Heart right ventricle (tissue), 16 donors: ENCODE measurements around the gene IFT43. TPM values are rescaled to one million over a fixed set of nuclear protein-coding genes. Genes with fewer than 3 reads are reported as not detected.
"Not testable (repeated sequence)": the region's sequence is repeated elsewhere in the genome, so short reads cannot be mapped to it uniquely, and the experiment has no call there.

Experiments
- ATAC-seq, 8 donors: fragments of 200-7000 bp; cut with Tn5 transposase; one replicate each; pipeline ENCODE4 v1.9.1; 2020; ENCODE audit warnings: mild to moderate bottlenecking in 8 of 8, moderate library complexity in 8 of 8, moderate number of reproducible peaks in 1 of 8
- DNase-seq, 2 donors: peaks; one replicate each; pipeline ENCODE4 v3.0.0-alpha.2; 2020
- H3K27ac ChIP-seq, 10 donors: fragments of 200-600 bp; sonication (generic) in 2 of 10; one replicate each; pipeline versions ENCODE4 v1.5.0 to v1.8.0; 2020 to 2022; ENCODE audit warnings: mild to moderate bottlenecking in 3 of 10
- H3K27me3 ChIP-seq, 7 donors: fragments of 200-600 bp; one replicate each; pipeline ENCODE4 v1.8.0; 2021 to 2022; ENCODE audit warnings: mild to moderate bottlenecking in 2 of 7
- H3K36me3 ChIP-seq, 9 donors: fragments of 200-600 bp; sonication (generic) in 1 of 9; one replicate each; pipeline versions ENCODE4 v1.5.0 to v1.8.0; 2020 to 2022; ENCODE audit warnings: mild to moderate bottlenecking in 2 of 9
- H3K4me1 ChIP-seq, 9 donors: fragments of 200-600 bp; sonication (generic) in 1 of 9; one replicate each; pipeline versions ENCODE4 v1.5.0 to v1.8.0; 2020 to 2022; ENCODE audit warnings: mild to moderate bottlenecking in 4 of 9
- H3K4me3 ChIP-seq, 10 donors: fragments of 200-600 bp; sonication (generic) in 2 of 10; one replicate each; pipeline versions ENCODE4 v1.5.0 to v1.8.0; 2020 to 2022; ENCODE audit warnings: mild to moderate bottlenecking in 7 of 10, moderate library complexity in 2 of 10
- H3K9me3 ChIP-seq, 11 donors: fragments of 200-600 bp in 10 of 11; sonication (generic) in 2 of 11; one replicate each; pipeline versions ENCODE4 v1.5.0 to v1.8.0; 2013 to 2022; ENCODE audit warnings: mild to moderate bottlenecking in 2 of 11, control low read depth in 1 of 11, moderate library complexity in 1 of 11
- CTCF ChIP-seq, 9 donors: fragments of 200-600 bp; sonication (generic) in 2 of 9; IDR thresholded peaks; one replicate each; pipeline versions ENCODE4 v1.5.0 to v1.8.0; 2021 to 2022; ENCODE audit warnings: antibody characterized with exemption in 9 of 9, mild to moderate bottlenecking in 5 of 9, moderate library complexity in 1 of 9
- WGBS, 2 donors: extraction: QIAGEN DNeasy Blood & Tissue Kit; methylation state at CpG; one replicate each; pipeline ENCODE4 v1.1.7; 2013; ENCODE audit warnings: inconsistent platforms in 1 of 2; 5-methylcytosine and 5-hydroxymethylcytosine counted together
- intact Hi-C, 10 donors: fragments of 100-400 bp; cut with DNase I; formaldehyde crosslinking; loops; one replicate each; pipeline versions ENCODE4 v1.11.1 to v1.14.2; 2022
- polyA plus RNA-seq, 2 donors: library from polyadenylated mRNA; stranded (reverse); fragments of 200-250 nt; gene quantifications; one replicate each; pipeline ENCODE4 v1.2.3, GENCODE V29; 2013
- total RNA-seq, 10 donors: library from RNA; stranded (reverse); fragmentation: NEBNext Ultra II Directional in 3 of 10; extraction: Animal tissue kit (Norgen Biotek cat#: 25700) in 3 of 10; gene quantifications; one replicate each; pipeline versions ENCODE4 v1.2.1 to v1.2.4, GENCODE V29; 2021 to 2023
- donor health status: Arrhythmogenic right ventricular cardiomyopathy.
- donor health status: ischemic (EF 13 %, LVEDD 7.1; RV severe dilation, severe dysfunction).
- donor health status: healthy with polysubstance abuse.
- donor health status: DM: no; HTN: yes; CAD: no.
- donor health status: DM: no; HTN: no; CAD: no.
- donor health status: ischemic (EF 25% LVEDD 6.9; RV normal size, moderate dysfunction).
- donor health status: ischemic (EF 25% LVEDD 5.7; RV mildly dilated, moderate dysfunction).
- donor health status: healthy.
- donor health status: DM: yes; HTN: yes; CAD: no.
- donor health status: Ischemic cardiomyopathy.
- donor health status: ischemic (EF 35%, LVEDD 5.7; RV mildly dilated, moderate dysfunction).
- donor health status: nonischemic (EF 11% LVEDD 7.7; RV severe dilation, severe dysfunction).
- donor health status: DM: yes; HTN: yes; CAD: no.
- donor health status: PGD.
- donor health status: ischemic (EF 29% LVEDD 5.4; RV normal size, mild dysfunction).
- donor health status: nonischemic (EF 23%, LVEDD 6.1; RV moderate dilation, normal function).

IFT43 gene
- total and polyA plus RNA-seq, 12 donors = 19.7 to 57.1 (median 31.8) TPM

GRCh38 chr14:76007852-76008251, 22.3 kb downstream of the IFT43 start:
- H3K36me3 ChIP-seq = peaks cover 0 to 97% (median 29%) of the 10 kb centered on the region in 9 donors

GRCh38 chr14:76009627-76010026, 24.1 kb downstream of the IFT43 start:
- H3K27ac ChIP-seq, H3K4me3 ChIP-seq, ATAC-seq, DNase-seq, H3K9me3 ChIP-seq, H3K27me3 ChIP-seq, intact Hi-C loops: not testable (repeated sequence)
- Histone ChIP-seq H3K4me1 (peaks cover 0 to 25% (median 17%) of the 10 kb centered on the region in 9 donors), H3K36me3 (peaks cover 0 to 97% (median 16%) of the 10 kb centered on the region in 9 donors)
- WGBS, 2 donors = 95 to 98% methylated on average over 3 of the region's 3 CpGs

More at GRCh38 chr14:76007852-76008251, 22.3 kb downstream of the IFT43 start:
- TF ChIP-seq CTCF (IDR thresholded peaks at IDR 0.05) = no peak
- no peak overlapping the region for H3K27ac ChIP-seq
- no peaks in the 10 kb centered on the region for H3K27me3 ChIP-seq
- no peak for ATAC-seq
- DNase-seq = no peak
- peaks cover 0 to 19% (median 8%) of the 10 kb centered on the region in 11 donors for H3K9me3 ChIP-seq
- H3K4me3 ChIP-seq = no peak overlapping the region
- peaks cover 0 to 19% (median 14%) of the 10 kb centered on the region in 9 donors for H3K4me1 ChIP-seq
- WGBS, 2 donors = 97 to 98% methylated on average over 2 of the region's 2 CpGs
- intact Hi-C loops = no loop called here

GRCh38 chr14:76011930-76012329, 26.4 kb downstream of the IFT43 start:
- intact Hi-C loops = no loop called here
- Histone ChIP-seq H3K9me3 (no peaks in the 10 kb centered on the region), H3K27me3 (no peaks in the 10 kb centered on the region), H3K27ac (peak overlapping the region in 5 of 10 donors; percentile 48 to 76 (median 68)), H3K4me1 (peaks cover 0 to 25% (median 17%) of the 10 kb centered on the region in 9 donors), H3K36me3 (peaks cover 0 to 81% (median 5%) of the 10 kb centered on the region in 9 donors), H3K4me3 (no peak overlapping the region)
- DNase-seq (no peak), ATAC-seq (no peak)
- no peak for TF ChIP-seq CTCF (IDR thresholded peaks at IDR 0.05)

GRCh38 chr14:76012354-76012753, 26.8 kb downstream of the IFT43 start:
- peaks cover 0 to 25% (median 17%) of the 10 kb centered on the region in 9 donors for H3K4me1 ChIP-seq
- 60 to 65% methylated on average over 9 of the region's 9 CpGs for WGBS, 2 donors
- H3K36me3 ChIP-seq = peaks cover 0 to 81% (median 4%) of the 10 kb centered on the region in 9 donors
- peak overlapping the region in 7 of 10 donors; percentile 48 to 76 (median 63) for H3K27ac ChIP-seq
- no peaks in the 10 kb centered on the region for H3K9me3 ChIP-seq
- peak in 2 of 9 donors; percentile 24 to 31 for TF ChIP-seq CTCF (IDR thresholded peaks at IDR 0.05)
- no peaks in the 10 kb centered on the region for H3K27me3 ChIP-seq
- intact Hi-C loops = no loop called here
- DNase-seq = peak; percentile 21 to 49
- no peak overlapping the region for H3K4me3 ChIP-seq
- ATAC-seq = peak; percentile 84 to 94 (median 91)

- intact Hi-C loops = no loop called here
- no peak for TF ChIP-seq CTCF (IDR thresholded peaks at IDR 0.05)
- H3K27ac ChIP-seq = no peak overlapping the region
- peaks cover 0 to 24% (median 14%) of the 10 kb centered on the region in 11 donors for H3K9me3 ChIP-seq
- no peaks in the 10 kb centered on the region for H3K27me3 ChIP-seq
- DNase-seq (no peak), ATAC-seq (no peak)
- 82 to 91% methylated on average over 1 of the region's 1 CpG for WGBS, 2 donors
- H3K4me1 ChIP-seq = peaks cover 0 to 25% (median 17%) of the 10 kb centered on the region in 9 donors
- peaks cover 0 to 71% (median 8%) of the 10 kb centered on the region in 9 donors for H3K36me3 ChIP-seq
- H3K4me3 ChIP-seq = no peak overlapping the region
Observed at GRCh38 chr14:76015191-76015590, 29.6 kb downstream of the IFT43 start.
